Sigmoid colon (tissue), 7 donors: Measurements from ENCODE around the gene KRT81. TPM values are rescaled to one million over a fixed set of nuclear protein-coding genes. Genes with fewer than 3 reads are reported as not detected.
"Not testable (repeated sequence)": the region's sequence is repeated elsewhere in the genome, so short reads cannot be mapped to it uniquely, and the experiment has no call there.

Experiments
- DNase-seq: peaks from one replicate; pipeline ENCODE4 v3.0.0-alpha.2; 2019
- H3K27ac ChIP-seq, 4 donors: fragments of 200-600 bp; sonication (generic); one replicate each; pipeline ENCODE4 v1.5.1; 2016 to 2019; ENCODE audit warnings: mild to moderate bottlenecking in 1 of 4
- H3K27me3 ChIP-seq, 3 donors: fragments of 200-600 bp; sonication (generic); one replicate each; pipeline ENCODE4 v1.5.1; 2019; ENCODE audit warnings: mild to moderate bottlenecking in 1 of 3
- H3K36me3 ChIP-seq, 4 donors: fragments of 200-600 bp; sonication (generic); one replicate each; pipeline ENCODE4 v1.5.1; 2016 to 2019
- H3K4me1 ChIP-seq, 4 donors: fragments of 200-600 bp; sonication (generic); one replicate each; pipeline ENCODE4 v1.5.1; 2017 to 2019
- H3K4me3 ChIP-seq, 4 donors: fragments of 200-600 bp; sonication (generic); one replicate each; pipeline ENCODE4 v1.5.1; 2017 to 2019; ENCODE audit warnings: mild to moderate bottlenecking in 2 of 4, moderate library complexity in 1 of 4
- H3K9me3 ChIP-seq, 4 donors: fragments of 200-600 bp in 3 of 4; sonication (generic) in 3 of 4; one replicate each; pipeline versions ENCODE4 v1.5.1 to v1.6.1; 2013 to 2019
- EP300 ChIP-seq, 4 donors: sonication (generic); formaldehyde crosslinking; IDR thresholded peaks; one replicate each; pipeline ENCODE4 v1.6.1; 2017; ENCODE audit warnings: antibody characterized with exemption in 4 of 4
- POLR2A ChIP-seq, 2 donors: fragments of 450-650 bp; IDR thresholded peaks; one replicate each; pipeline ENCODE4 v1.6.1; 2016; ENCODE audit warnings: antibody characterized with exemption in 2 of 2, mild to moderate bottlenecking in 2 of 2, moderate library complexity in 2 of 2
- POLR2AphosphoS5 ChIP-seq, 4 donors: sonication (generic); formaldehyde crosslinking; IDR thresholded peaks; one replicate each; pipeline ENCODE4 v1.6.1; 2017; ENCODE audit warnings: antibody characterized with exemption in 4 of 4
- WGBS, 2 donors: extraction: QIAGEN DNeasy Blood & Tissue Kit; methylation state at CpG; one replicate each; pipeline ENCODE4 v1.1.7; 2013; 5-methylcytosine and 5-hydroxymethylcytosine counted together
- intact Hi-C: fragments of 100-400 bp; cut with DNase I; formaldehyde crosslinking; loops from one replicate; pipeline ENCODE4 v1.15.1; 2023
- polyA plus RNA-seq, 3 donors: library from polyadenylated mRNA; stranded (reverse); fragments of 200-250 nt; gene quantifications; one replicate each; pipeline ENCODE4 v1.2.3, GENCODE V29; 2013
- total RNA-seq, 4 donors: library from RNA; depleted of rRNA; stranded (reverse); fragments of >200 nt; gene quantifications; one replicate each; pipeline ENCODE4 v1.1.0, GENCODE V29; 2016
- TF ChIP-seq, protein P1 (sequence below), 4 experiments: fragments of 450-650 bp in 3 of 4; fragments of 200-600 bp in 1 of 4; IDR thresholded peaks; one replicate each; pipeline ENCODE4 v1.5.1; 2016 to 2019; ENCODE audit warnings: antibody characterized with exemption in 4 of 4, mild to moderate bottlenecking in 3 of 4, moderate library complexity in 2 of 4
- donor health status: healthy with polysubstance abuse.
- donor health status: Bipolar disorder and iron deficiency.
- donor health status: healthy.

KRT81 gene
- total and polyA plus RNA-seq, 7 donors = 0.14 to 0.17 TPM; not detected in 5

DNA sequence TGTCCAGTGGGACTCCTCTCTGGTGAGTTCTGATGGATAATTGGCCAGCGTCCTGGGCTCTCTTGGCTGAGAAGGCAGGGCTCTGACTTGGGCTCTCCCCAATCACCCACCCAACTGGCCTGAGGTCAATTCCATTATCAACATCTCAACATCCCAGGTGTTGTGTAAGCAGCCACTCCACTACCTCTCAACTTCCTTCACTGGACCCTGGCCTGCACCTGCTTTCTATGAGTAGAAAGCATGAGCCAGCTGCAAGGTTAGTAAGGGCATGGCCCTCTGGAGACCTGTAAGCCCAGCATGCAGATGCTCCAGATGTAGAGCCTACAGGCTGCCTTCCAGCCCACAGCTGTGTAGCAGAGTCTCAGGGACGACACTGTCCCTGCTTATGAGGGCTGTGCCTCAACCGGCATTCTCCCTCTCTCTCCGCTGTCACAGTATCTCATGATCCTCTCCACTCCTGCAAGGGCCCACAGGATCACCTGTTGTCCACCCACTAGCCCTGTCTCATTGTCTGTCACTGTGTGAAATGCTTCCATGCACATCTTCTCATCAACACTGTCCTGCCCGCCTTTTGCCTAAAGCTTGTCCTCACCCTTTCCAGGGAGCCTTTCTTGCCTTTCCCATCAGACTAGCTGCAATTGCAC is 5.4 kb upstream of the KRT81 start:
- no peaks in the 10 kb centered on the region for H3K4me1 ChIP-seq
- TF ChIP-seq POLR2AphosphoS5 (IDR thresholded peaks at IDR 0.05) = no peak
- TF ChIP-seq EP300 (IDR thresholded peaks at IDR 0.05) = no peak
- TF ChIP-seq POLR2A (IDR thresholded peaks at IDR 0.05) = no peak
- TF ChIP-seq, protein P1, sequence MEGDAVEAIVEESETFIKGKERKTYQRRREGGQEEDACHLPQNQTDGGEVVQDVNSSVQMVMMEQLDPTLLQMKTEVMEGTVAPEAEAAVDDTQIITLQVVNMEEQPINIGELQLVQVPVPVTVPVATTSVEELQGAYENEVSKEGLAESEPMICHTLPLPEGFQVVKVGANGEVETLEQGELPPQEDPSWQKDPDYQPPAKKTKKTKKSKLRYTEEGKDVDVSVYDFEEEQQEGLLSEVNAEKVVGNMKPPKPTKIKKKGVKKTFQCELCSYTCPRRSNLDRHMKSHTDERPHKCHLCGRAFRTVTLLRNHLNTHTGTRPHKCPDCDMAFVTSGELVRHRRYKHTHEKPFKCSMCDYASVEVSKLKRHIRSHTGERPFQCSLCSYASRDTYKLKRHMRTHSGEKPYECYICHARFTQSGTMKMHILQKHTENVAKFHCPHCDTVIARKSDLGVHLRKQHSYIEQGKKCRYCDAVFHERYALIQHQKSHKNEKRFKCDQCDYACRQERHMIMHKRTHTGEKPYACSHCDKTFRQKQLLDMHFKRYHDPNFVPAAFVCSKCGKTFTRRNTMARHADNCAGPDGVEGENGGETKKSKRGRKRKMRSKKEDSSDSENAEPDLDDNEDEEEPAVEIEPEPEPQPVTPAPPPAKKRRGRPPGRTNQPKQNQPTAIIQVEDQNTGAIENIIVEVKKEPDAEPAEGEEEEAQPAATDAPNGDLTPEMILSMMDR (IDR thresholded peaks at IDR 0.05) = no peak
- no peak overlapping the region for H3K4me3 ChIP-seq
- H3K9me3 ChIP-seq = no peaks in the 10 kb centered on the region
- H3K36me3 ChIP-seq = no peaks in the 10 kb centered on the region
- no peak overlapping the region for H3K27ac ChIP-seq
- intact Hi-C loops = no loop called here
- WGBS, 2 donors = 93 to 94% methylated on average over 5 of the region's 5 CpGs
- no peaks in the 10 kb centered on the region for H3K27me3 ChIP-seq
- DNase-seq = peak; percentile 19

- 82 to 89% methylated on average over 1 of the region's 1 CpG for WGBS, 2 donors
- H3K27ac ChIP-seq = no peak overlapping the region
- no peak overlapping the region for H3K4me3 ChIP-seq
- H3K9me3 ChIP-seq = no peaks in the 10 kb centered on the region
- H3K36me3 ChIP-seq = no peaks in the 10 kb centered on the region
- intact Hi-C loops = no loop called here
- TF ChIP-seq POLR2A (IDR thresholded peaks at IDR 0.05) = no peak
- TF ChIP-seq POLR2AphosphoS5 (IDR thresholded peaks at IDR 0.05) = no peak
- H3K27me3 ChIP-seq = no peaks in the 10 kb centered on the region
- H3K4me1 ChIP-seq = no peaks in the 10 kb centered on the region
- DNase-seq = no peak
Measured at GRCh38 chr12:52295663-52296062, 4.3 kb upstream of the KRT81 start.

- Histone ChIP-seq H3K27ac (no peak overlapping the region), H3K4me3 (no peak overlapping the region), H3K4me1 (no peaks in the 10 kb centered on the region), H3K9me3 (no peaks in the 10 kb centered on the region), H3K27me3 (no peaks in the 10 kb centered on the region), H3K36me3 (no peaks in the 10 kb centered on the region)
- WGBS, 2 donors = 21 to 40% methylated on average over 1 of the region's 1 CpG
- TF ChIP-seq POLR2AphosphoS5 (IDR thresholded peaks at IDR 0.05) = no peak
- no peak for TF ChIP-seq POLR2A (IDR thresholded peaks at IDR 0.05)
- TF ChIP-seq EP300 (IDR thresholded peaks at IDR 0.05) = no peak
- TF ChIP-seq, protein P1 (IDR thresholded peaks at IDR 0.05) = no peak
- DNase-seq = no peak
- intact Hi-C loops = no loop called here
Measured at GRCh38 chr12:52294803-52295202, 3.5 kb upstream of the KRT81 start.

DNA sequence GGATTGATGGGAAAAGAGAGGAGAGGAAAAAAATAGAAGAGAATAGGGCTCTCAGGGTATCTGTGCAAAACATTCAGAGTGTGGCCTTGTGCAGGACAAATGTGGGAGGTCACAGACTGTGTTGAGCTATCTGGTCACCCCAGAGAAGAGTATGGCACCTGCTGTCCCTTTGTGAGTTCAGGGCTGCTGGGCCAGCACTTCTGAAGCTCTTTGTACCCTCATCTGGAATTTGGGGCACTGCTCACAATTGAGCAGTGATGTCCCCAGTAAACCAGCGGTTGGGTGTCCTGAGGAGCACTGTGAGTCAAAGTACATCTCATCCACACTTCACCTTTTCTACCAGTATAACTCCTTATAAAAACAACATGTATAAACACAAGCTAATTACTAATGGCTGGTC is 2.6 kb upstream of the KRT81 start:
- intact Hi-C loops = no loop called here
- no peak overlapping the region for H3K4me3 ChIP-seq
- H3K27ac ChIP-seq = no peak overlapping the region
- H3K9me3 ChIP-seq = no peaks in the 10 kb centered on the region
- TF ChIP-seq POLR2AphosphoS5 (IDR thresholded peaks at IDR 0.05) (no peak), EP300 (IDR thresholded peaks at IDR 0.05) (no peak), POLR2A (IDR thresholded peaks at IDR 0.05) (no peak)
- TF ChIP-seq, protein P1 (IDR thresholded peaks at IDR 0.05) = no peak
- H3K36me3 ChIP-seq = no peaks in the 10 kb centered on the region
- no peaks in the 10 kb centered on the region for H3K4me1 ChIP-seq
- WGBS, 2 donors = 82 to 87% methylated on average over 1 of the region's 1 CpG
- DNase-seq = no peak
- H3K27me3 ChIP-seq = no peaks in the 10 kb centered on the region

- H3K4me1 ChIP-seq, H3K36me3 ChIP-seq, H3K27me3 ChIP-seq, DNase-seq, H3K9me3 ChIP-seq, H3K27ac ChIP-seq, H3K4me3 ChIP-seq, intact Hi-C loops: not testable (repeated sequence)
- no CpG with 5 or more reads among the region's 5 CpGs for WGBS, 2 donors
Measured at GRCh38 chr12:52290483-52291134, 725 bp downstream of the KRT81 start.

DNA sequence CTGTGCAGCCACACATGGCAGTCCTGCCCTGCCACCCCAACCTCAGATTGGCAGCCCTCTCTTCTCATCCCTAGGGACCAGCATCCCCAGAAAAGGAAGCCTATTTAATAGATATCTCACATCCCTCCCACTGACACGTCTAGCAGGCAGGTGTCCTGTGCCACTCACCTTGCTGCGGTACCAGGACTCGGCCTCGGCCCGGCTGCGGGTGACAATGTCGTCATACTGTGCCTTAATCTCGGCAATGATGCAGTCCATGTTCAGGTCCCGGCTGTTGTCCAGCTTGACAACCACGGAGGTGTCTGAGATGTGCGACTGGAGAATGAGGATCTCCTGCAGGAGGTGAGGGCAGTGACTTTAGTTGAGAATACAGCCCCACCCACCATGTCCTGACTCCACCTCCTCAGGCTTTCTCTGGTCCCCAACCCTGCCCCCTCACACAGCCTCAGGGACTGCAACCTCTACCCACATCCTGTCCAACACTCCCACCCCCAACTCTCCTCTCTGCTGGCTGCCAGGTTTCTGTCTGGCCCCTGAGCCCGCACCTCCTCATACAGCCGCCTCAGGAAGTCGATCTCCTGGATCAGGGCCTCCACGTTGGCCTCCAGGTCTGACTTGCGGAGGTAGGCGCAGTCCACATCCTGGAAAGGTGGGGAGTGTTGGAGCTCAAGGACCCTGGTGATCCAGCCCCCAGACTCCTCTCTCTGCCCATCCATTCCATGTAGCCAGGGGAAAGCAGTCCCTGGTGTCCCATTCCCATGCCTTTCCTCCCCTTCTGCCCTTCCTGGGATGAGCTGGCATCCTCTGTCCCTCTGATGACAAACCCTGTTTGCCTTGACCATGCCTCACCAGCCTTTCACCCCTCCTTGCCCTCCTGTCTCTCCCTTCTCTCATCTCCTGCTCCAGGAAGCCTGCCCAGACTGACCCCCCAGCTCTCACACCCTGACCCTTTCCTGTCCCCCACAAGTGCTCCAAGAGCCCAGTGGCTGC is 3.2 kb downstream of the KRT81 start:
- WGBS, 2 donors = 78 to 88% methylated on average over 17 of the region's 17 CpGs
- H3K4me3 ChIP-seq, DNase-seq, H3K27ac ChIP-seq, H3K9me3 ChIP-seq, intact Hi-C loops, H3K4me1 ChIP-seq, H3K27me3 ChIP-seq, H3K36me3 ChIP-seq: not testable (repeated sequence)

- H3K36me3 ChIP-seq, intact Hi-C loops, H3K27me3 ChIP-seq, H3K27ac ChIP-seq, H3K4me1 ChIP-seq, H3K4me3 ChIP-seq, DNase-seq, H3K9me3 ChIP-seq: not testable (repeated sequence)
- WGBS, 2 donors = 88 to 89% methylated on average over 21 of the region's 21 CpGs
Measured at GRCh38 chr12:52286857-52287785, 4.2 kb downstream of the KRT81 start.
